GM12873 (cell line): ENCODE data around the gene MST1R.

Experiments used
- CTCF ChIP-seq: IDR thresholded peaks from 2 replicates; pipeline ENCODE4 v1.5.1; 2012; ENCODE audit warnings: low read depth, mild to moderate bottlenecking, moderate library complexity, low read length, control low read depth; ENCODE audit not compliant: insufficient read depth; ENCODE audit errors: missing control alignments

The MST1R gene

GRCh38 chr3:49878686-49879085 lies 25.0 kb downstream of the MST1R start:
- TF ChIP-seq CTCF, result no peak

- no peak for TF ChIP-seq CTCF
Observed at GRCh38 chr3:49877716-49878115, 26.0 kb downstream of the MST1R start.

- no peak for TF ChIP-seq CTCF
Observed at GRCh38 chr3:49876567-49876966, 27.1 kb downstream of the MST1R start.

- no peak for TF ChIP-seq CTCF
Observed at GRCh38 chr3:49873623-49874022, 30.1 kb downstream of the MST1R start.

- no peak for TF ChIP-seq CTCF
Observed at GRCh38 chr3:49872801-49873281, 30.8 kb downstream of the MST1R start.

- no peak for TF ChIP-seq CTCF
Observed at GRCh38 chr3:49871531-49872153, 32.0 kb downstream of the MST1R start.

GRCh38 chr3:49869525-49870126 lies 34.0 kb downstream of the MST1R start, which contains the start of gene CAMKV:
Gene CAMKV (minus strand): TSS chr3:49869906. CDS start chr3:49862388, 7,518 bp downstream.
- no peak for TF ChIP-seq CTCF
